HTR-8/SVneo (cell line): ENCODE data around the gene TOR3A.
"Not testable (repeated sequence)": the region's sequence is repeated elsewhere in the genome, so short reads cannot be mapped to it uniquely, and the experiment has no call there.

Experiments
- DNase-seq: peaks from one replicate; pipeline ENCODE4 v3.0.0; 2011; ENCODE audit warnings: low spot score, mixed read lengths; ENCODE audit not compliant: insufficient read length
- FAIRE-seq: peaks from 2 replicates; lab custom pipeline; 2011; peaks lifted over from hg19 to GRCh38; lab: Jason Lieb, UNC

TOR3A gene, protein sequence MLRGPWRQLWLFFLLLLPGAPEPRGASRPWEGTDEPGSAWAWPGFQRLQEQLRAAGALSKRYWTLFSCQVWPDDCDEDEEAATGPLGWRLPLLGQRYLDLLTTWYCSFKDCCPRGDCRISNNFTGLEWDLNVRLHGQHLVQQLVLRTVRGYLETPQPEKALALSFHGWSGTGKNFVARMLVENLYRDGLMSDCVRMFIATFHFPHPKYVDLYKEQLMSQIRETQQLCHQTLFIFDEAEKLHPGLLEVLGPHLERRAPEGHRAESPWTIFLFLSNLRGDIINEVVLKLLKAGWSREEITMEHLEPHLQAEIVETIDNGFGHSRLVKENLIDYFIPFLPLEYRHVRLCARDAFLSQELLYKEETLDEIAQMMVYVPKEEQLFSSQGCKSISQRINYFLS

DNA sequence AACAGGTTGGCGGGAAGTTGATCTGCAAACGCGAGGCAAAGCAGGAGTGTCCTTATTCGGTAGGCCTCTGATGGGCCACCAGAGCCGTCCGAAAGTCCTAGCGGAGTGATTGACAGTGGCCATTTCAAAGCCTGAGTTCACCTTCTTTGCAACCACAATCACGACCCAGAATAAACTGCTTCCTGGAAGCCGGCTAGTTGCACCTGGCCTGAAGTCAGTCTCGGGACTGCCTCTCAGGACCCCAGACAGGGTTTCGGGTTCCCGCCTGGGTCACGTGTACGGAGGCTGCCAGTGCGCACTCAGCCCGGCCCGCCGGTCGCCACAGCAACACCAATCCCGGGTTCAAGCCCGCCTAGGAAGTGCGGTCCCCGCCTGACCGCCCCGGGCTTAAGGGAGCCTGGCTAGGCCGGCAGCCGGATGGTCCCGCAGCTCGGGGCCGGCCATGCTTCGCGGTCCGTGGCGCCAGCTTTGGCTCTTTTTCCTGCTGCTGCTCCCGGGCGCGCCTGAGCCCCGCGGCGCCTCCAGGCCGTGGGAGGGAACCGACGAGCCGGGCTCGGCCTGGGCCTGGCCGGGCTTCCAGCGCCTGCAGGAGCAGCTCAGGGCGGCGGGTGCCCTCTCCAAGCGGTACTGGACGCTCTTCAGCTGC lies at the start of gene TOR3A:
TSS of gene TOR3A (plus strand) at position 384 of the 646 bp plus-strand sequence. CDS start at position 443, 59 bp downstream.
- DNase-seq (peak; percentile 95), FAIRE-seq (peak; percentile 94)

DNA sequence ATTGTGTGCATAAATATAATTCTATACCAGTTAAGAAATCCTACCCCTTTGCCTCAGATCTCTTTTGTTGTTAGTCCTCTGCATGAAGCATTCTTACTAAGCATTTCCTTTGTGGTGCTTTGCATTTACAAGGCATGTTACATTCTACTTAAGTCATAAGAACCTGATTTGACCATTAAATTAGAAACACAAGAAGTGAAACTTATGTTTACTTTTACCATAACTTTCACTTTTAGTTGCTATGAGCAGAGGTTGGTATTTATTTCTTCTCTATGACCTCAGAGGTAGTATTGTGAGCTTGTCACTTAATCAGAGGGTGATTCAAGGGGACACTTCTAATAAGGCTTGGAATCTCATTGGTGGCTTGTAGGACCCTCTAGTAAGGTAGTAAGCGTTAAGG lies 47.1 kb upstream of the TOR3A start:
- no peak for DNase-seq
- no peak for FAIRE-seq

DNA sequence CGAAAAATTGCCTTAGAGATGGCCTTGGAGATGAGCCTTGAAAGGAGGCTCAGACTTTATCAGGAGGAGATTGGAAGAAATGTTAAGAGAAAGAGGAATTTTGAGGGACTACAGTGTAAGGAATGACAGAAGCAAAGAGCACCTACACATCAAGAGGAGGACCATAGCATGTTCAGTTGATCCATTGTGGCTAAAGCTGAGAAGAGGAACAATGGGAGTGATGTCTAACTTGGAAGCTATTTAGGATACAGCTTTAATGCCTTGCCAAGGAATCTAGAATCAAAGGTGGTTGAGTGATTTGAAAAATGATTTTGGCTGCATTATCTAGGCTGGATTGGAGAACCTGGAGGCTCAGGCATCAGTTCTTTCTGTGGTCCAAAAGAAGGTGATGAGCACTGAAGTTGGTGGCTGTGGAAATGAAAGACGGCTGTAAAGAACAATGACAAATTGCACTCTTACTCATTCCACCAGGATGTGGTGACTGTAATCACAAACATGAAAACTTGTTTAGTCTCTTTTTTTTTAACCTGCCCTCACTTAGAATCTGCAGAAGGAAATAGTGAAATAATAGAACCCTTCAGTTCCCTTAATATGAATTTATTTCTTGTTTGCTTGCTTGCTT lies 44.9 kb upstream of the TOR3A start:
- FAIRE-seq, result no peak
- no peak for DNase-seq

DNA sequence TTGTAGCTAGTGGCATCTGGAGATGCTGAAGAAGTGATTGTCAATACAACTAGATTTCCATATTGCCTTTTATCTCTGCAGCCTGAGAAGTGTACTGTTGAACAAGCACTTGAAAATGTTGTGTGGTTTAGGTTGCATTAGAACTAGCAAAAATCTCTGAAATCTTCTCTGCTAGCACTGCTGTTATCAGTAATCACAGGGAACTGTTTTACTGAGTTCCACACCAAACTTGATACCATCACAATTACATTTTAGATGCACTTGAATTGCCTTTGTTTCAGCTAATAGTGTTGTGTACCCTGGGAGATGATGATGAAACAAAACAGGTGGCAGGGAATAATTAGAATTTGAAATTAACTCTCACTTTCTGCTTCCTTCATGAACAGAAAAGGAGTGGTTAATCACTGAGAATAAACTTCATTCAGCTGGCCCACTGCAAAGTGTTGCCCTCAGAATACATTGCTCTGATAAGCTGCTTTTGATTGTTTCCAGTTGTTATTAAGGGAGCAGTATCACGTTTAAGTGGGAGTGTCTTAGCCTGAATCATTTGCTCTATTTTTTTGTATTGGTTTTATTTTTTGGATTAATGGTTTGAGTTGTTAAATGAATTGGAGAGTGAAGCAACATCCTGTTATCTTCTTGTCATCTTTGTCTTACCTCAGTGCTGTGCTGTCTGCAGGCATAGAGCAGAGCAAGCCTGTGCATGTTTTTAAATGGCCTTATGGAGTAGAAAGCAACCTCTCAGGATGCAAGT lies 43.2 kb upstream of the TOR3A start:
- FAIRE-seq (no peak), DNase-seq (no peak)

DNA sequence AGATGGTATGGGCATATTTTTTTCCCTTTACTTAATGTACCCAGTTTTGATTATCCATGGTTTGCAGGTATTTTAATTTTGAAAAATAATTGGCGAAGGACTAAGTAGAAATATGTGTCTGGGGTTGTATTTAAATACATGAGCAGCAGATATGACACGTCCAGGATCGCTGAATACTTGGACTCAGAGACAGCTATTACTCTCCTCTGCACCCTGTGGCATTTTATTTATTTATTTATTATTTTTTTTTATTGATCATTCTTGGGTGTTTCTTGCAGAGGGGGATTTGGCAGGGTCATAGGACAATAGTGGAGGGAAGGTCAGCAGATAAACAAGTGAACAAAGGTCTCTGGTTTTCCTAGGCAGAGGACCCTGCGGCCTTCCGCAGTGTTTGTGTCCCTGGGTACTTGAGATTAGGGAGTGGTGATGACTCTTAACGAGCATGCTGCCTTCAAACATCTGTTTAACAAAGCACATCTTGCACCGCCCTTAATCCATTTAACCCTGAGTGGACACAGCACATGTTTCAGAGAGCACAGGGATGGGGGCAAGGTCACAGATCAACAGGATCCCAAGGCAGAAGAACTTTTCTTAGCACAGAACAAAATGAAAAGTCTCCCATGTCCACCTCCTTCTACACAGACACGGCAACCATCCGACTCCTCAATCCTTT lies 42.2 kb upstream of the TOR3A start:
- not testable (repeated sequence) for DNase-seq, FAIRE-seq

DNA sequence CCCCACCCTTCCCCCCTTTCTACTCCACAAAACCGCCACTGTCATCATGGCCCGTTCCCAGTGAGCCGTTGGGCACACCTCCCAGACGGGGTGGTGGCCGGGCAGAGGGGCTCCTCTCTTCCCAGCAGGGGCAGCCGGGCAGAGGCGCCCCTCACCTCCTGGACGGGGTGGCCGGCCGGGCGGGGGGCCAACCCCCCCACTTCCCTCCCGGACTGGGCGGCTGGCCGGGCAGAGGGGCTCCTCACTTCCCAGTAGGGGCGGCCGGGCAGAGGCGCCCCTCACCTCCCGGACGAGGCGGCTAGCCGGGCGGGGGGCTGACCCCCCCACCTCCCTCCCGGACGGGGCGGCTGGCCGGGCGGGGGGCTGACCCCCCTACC lies 41.7 kb upstream of the TOR3A start:
- not testable (repeated sequence) for FAIRE-seq

DNA sequence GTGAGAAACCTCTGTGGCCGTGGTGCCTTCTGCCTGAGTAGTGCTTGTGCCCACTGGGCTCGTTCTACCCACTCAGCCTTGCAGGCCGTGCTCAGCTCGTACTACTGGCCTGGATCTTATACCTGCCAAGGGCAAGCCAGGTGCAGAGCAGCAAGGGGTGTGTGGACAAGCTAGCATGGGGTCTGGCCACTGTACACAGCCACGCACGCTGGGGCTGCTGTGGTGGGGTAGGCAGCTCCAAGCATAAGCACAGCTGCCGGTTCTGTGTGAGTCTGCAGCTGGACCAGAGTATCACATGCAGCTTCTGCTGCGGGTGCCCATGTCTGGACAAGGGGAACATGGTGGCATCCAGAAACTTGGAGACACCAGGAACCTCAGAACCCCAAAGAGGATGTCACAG lies 39.8 kb upstream of the TOR3A start:
- no peak for DNase-seq
- no peak for FAIRE-seq

More for the DNA sequence above, 41.7 kb upstream of the TOR3A start:
- not testable (repeated sequence) for DNase-seq

DNA sequence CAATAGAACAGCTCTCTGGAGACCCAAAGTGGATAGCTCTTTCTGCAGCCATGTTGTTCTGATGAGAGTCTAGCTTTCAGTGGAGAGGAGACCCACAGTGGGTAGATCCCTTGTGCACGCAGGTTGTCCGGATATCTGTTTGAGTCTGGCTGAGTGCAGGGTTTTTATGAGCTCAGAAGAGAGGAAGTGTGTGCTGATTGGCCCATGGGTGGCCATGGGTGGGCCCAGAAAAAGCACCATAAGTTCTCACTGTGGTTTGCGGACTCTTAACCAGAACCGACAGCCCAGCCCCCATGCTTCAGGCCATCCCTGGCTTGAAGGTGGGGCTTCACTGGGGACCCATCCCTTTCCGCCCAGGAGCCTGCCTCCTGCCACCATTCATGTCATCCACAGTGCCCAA lies 39.2 kb upstream of the TOR3A start:
- DNase-seq (no peak), FAIRE-seq (no peak)

DNA sequence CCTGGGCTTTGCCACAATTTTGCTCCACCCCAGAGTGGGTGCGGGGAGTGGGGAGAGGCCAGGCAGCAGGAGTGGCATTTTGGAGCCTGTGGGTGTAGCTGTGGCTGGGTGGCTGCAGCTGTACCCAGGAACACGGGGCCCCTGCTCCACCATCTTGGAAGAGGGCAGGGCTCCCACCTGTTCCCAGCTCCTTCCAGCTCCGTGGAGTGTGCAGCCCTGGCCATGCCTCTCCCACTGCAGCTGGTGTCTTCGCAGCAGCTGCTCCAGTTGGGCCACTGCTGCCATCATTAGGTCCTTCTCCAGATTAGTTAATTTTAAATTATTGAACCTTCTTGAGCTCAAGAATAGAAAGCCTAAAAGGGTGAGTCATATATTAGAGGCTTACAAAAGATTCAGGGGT lies 38.6 kb upstream of the TOR3A start:
- DNase-seq, result no peak
- no peak for FAIRE-seq

DNA sequence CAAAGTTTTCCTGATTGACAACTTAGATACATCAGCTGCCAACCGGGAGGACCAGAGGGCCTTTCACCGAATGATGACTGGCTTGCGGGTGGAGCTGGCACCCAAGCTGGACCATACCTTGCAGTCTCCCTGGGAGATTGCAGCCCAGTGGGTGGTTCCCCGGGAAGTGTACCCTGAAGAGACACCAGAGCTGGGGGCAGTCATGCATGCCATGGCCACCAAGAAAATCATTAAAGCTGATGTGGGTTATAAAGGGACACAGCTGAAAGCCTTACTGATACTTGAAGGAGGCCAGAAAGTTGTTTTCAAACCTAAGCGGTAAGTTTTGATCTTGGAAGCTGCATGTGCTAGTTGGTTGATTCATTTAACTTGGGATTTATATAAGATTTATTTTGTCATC lies 38.0 kb upstream of the TOR3A start:
- FAIRE-seq, result no peak

DNA sequence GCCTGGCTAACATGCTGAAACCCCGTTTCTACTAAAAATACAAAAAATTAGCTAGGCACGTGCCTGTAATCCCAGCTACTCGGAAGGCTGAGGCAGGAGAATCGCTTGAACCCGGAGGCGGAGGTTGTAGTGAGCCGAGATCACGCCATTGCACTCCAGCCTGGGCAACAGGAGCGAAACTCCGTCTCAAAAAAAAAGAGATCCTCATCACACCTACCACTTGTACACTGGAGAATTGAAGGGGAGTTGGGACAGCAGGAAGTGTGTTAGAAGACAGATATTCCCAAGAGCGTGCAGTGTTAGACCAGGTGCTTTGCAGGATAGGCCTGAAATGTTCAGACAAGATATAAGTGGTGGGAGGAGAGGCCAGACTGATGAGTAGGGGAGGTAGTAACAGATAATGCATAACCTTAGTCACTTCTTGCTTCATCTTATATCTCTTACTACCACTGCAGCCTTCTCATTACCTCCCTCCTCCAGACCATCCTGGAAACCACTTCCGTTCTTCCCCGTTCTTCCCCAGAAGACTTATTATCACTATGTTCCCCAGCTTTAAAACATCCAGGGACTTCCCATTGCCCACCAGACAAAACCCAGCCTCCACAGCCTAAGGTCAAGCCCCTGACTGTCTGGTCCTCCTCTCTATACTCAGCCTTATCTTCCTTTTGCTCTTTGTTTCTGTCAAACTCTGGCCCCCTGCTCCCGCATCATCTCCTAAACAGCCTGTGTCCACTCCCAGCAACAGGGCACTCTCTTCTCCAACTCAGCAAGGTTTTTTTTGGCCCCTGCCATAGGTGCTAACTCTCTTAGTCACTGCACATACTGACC lies 34.8 kb upstream of the TOR3A start:
- DNase-seq, result no peak
- FAIRE-seq, result no peak

More for the DNA sequence above, 38.0 kb upstream of the TOR3A start:
- no peak for DNase-seq

DNA sequence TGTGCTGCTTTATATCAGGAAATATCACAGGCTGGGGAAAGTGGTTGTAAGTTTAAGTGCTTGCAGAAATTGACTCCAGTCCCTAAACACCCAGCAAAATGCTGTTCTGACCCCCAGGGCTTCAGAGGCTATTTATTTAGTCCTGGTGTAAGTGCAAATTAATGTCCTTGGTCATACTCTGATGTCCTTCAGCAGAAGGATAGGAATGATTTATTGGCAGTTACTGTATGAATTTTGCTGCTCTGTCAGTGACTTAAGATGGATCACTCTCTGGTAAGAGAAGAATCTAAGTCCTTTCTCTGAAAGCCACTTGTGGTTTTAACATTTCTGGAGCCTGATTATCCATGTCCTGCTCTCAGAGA lies 34.3 kb upstream of the TOR3A start:
- no peak for FAIRE-seq
- no peak for DNase-seq

DNA sequence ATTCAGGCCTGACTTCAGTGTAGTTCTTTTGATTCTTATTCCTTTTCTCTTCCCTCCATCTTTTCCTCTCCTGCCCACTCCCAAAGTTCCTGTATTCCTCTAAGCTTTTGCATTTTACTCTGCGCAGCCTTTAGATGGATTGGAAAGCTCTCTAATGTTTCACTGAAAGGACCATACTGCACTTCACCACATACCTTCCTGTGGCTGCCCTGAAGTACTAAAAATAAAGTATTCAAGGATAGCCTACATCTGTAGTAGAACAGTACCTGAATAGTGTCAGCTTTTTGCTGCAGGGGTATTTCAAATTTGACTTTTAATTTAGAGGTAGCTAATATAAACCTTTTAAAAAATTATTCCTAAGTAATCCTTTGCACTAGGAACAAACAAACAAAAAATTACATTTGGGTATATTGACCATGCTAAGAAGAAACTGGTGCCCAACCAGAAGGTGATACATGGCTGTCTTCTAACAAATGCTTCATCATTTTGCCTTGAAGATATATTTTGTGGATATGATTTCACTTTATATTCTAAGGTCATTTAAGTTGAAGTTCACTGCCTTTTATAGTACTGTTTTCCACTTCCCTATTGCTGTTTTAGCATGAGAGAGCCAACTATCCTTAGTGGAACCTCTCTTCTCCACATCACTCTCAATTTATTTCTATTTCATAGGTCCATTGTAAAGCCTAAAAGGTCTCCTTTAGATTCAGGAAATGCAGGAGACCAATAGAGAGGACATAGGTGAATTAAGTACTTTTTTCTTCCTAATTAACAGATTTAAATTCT lies 33.3 kb upstream of the TOR3A start:
- FAIRE-seq, result no peak

DNA sequence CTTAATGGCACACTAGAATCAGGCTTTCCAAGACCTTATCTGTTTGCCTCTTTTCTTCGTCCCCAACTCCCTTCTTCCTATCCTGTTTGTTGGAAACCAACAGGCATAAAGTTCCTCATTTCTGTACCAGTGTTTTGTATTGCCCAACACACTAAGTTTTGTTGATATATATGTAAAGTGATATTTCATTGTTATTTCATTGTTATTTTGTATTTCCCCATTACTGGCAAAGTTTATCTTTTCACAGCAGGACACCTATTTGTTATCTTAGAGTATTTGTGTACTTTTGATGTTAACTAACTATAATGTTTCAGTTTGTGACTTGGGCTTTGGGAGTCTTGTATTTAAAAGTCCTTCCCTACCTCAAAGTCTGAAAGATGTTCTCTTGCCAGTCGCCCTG lies 29.1 kb upstream of the TOR3A start:
- FAIRE-seq (no peak), DNase-seq (no peak)

More for the DNA sequence above, 33.3 kb upstream of the TOR3A start:
- DNase-seq, result no peak

DNA sequence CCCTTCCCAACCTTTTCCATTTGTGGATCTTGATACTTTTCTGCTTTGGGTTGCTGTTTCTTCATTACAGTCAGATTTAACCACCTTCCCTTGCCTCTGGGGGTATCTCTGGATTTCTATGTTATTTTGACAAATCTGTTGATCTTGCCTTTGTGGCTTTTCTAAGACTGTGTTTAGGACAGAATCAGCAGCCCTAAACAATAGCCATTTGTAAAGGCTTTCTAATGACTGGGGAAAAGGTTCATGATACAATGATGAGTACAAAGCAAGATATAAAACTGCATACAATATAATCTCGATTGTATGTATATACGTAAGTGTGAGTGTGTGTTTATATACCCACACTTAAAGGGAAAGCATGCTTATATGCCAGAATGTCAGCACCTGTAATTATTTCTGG lies 28.4 kb upstream of the TOR3A start:
- no peak for FAIRE-seq
- DNase-seq, result no peak

DNA sequence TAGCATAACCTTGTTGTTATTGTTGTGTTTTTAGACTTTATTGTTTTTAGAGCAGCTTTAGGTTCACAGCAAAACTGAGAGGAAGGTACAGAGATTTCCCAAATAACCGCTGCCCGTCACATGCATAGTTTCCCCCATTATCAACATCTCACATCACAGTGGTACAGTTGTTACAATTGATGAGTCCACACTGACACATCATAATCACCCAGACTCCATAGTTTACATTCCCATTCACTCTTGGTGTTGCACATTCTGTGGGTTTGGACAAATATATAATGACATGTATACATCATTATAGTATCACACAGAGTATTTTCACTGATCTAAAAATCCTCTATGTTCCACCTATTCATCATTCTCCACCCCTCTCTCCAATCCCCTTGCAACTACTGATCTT lies 25.9 kb upstream of the TOR3A start:
- DNase-seq (no peak), FAIRE-seq (no peak)

DNA sequence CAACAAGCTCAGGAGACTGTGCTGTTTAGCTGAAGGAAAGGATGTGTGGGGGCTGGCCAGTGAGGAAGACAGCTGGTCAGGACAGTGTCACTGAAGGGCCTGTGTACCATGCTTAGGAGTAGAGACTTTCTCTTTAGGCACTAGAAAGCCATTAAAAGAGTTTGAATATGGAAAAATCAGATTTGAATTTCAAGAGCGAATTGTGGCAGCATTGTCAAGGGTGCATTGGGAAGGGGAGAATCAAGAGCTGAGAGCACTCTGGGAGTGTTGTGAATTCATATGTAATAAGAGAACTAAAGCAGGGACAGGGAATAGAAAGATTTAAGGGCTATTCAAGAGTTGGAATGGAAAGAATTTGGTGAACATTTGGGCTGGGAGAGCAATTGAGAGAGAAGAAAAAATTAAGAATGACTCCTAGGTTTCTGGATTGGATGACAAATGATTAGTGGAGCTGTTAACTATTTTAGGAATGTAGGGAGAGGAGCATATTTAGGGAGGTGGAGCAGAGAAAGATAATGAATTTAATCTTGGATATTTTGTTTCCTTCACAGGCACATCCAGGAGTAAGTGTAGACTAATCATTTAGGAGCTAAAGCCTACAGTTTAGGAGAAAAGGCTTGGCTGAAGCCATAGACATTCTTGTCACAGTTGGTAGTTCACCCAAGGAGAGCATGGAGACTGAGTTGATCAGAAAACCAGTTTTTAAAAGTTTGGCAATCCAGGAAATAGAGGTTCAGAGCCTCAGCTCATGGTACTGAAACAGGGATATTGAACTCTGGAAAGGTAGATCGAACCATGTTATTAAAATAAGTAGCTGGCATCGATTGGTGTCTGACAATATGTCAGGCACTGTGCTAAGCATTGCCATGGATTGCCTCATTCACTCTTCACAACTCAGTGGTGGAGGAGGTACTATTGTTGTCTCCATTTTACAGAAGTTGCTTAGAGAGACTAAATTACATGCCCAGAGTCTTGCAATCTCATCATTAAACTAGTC lies 23.1 kb upstream of the TOR3A start:
- no peak for FAIRE-seq
- no peak for DNase-seq
